ENCODE measurements around the gene RAB27A.

DNA sequence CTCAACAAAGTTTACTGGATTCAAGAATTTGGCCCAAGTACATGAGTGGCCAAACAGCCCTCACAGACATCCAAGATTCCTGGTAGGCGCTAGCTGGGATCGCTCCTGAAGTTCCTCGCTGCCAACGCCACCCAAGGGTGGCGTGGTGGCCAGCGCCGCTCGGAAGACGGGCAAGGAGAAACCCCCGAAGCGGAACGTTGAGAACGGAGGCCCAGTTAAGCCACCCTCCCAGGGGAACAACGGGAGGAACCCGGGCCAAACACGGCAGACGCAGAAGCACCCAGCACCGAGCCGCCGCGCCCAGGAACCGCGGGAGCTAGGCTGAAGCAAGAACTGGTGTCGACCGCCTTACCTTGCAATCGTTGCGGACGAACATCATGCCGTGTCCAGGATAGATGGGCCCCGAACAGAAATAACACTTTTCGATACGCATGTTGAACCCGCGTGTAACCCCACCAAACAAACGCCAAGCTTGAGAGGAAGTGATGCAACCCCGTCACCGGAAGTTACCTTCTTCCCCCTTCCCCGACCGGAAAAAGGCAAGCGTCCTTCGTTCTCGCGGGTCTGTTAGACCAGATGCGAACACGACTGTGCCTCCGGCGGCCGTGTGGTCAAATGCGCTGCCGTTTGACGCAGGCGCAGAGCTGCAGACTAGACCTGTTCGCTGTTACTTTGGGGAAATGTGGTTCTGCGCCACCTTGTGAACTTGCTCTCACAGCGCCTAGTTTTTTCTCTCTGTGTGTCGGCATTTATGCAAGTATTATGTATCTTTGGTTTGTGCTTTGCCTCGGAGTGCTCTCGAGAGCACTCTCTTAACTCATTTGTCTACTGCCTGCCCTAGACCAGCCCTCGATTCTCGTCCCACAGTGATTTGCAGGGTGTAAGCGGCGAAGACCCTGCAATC lies 92.9 kb downstream of the RAB27A start, which contains the start of gene RSL24D1:
- TF ChIP-seq, protein P1, sequence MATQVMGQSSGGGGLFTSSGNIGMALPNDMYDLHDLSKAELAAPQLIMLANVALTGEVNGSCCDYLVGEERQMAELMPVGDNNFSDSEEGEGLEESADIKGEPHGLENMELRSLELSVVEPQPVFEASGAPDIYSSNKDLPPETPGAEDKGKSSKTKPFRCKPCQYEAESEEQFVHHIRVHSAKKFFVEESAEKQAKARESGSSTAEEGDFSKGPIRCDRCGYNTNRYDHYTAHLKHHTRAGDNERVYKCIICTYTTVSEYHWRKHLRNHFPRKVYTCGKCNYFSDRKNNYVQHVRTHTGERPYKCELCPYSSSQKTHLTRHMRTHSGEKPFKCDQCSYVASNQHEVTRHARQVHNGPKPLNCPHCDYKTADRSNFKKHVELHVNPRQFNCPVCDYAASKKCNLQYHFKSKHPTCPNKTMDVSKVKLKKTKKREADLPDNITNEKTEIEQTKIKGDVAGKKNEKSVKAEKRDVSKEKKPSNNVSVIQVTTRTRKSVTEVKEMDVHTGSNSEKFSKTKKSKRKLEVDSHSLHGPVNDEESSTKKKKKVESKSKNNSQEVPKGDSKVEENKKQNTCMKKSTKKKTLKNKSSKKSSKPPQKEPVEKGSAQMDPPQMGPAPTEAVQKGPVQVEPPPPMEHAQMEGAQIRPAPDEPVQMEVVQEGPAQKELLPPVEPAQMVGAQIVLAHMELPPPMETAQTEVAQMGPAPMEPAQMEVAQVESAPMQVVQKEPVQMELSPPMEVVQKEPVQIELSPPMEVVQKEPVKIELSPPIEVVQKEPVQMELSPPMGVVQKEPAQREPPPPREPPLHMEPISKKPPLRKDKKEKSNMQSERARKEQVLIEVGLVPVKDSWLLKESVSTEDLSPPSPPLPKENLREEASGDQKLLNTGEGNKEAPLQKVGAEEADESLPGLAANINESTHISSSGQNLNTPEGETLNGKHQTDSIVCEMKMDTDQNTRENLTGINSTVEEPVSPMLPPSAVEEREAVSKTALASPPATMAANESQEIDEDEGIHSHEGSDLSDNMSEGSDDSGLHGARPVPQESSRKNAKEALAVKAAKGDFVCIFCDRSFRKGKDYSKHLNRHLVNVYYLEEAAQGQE (IDR thresholded peaks at IDR 0.05; ENCODE audit: insufficient read depth in 1 of 2, low read depth in 2 of 2, low read length in 2 of 2), result 0 out of 4 replicates have a peak, but pooled peaks of 1 of the 2 experiments have one; percentile 45
- TF ChIP-seq POLR2AphosphoS5 (IDR thresholded peaks at IDR 0.05; ENCODE audit: low read depth, low read length) (peak; percentile 95), SIN3A (IDR thresholded peaks at IDR 0.05; ENCODE audit: borderline replicate concordance, insufficient read depth, low read length) (no peak; the same call in 1 of the 2 replicates)

All from PFSK-1 (cell line).